Hepatocyte (in vitro differentiated cells): Measurements from ENCODE around the gene ENPP7. TPM values are rescaled to one million over a fixed set of nuclear protein-coding genes. Genes with fewer than 3 reads are reported as not detected.

ENCODE experiments used
- DNase-seq: peaks from one replicate; pipeline ENCODE4 v3.0.0-alpha.2; 2016; ENCODE audit warnings: low spot score
- H2AFZ ChIP-seq: fragments of 200-600 bp; sonication (generic); 2 replicates; pipeline ENCODE4 v1.6.0; 2016; ENCODE audit warnings: antibody characterized with exemption, mild to moderate bottlenecking
- H3K27ac ChIP-seq: fragments of 200-600 bp; sonication (generic); 2 replicates; pipeline ENCODE4 v1.5.1; 2016; ENCODE audit warnings: mild to moderate bottlenecking
- H3K27me3 ChIP-seq: fragments of 200-600 bp; sonication (generic); 2 replicates; pipeline ENCODE4 v1.6.1; 2016
- H3K36me3 ChIP-seq: fragments of 200-600 bp; sonication (generic); replicated peaks from 2 replicates; pipeline ENCODE4 v1.5.1; 2016; ENCODE audit warnings: low read depth; ENCODE audit not compliant: insufficient read depth
- H3K4me1 ChIP-seq: fragments of 200-600 bp; sonication (generic); 2 replicates; pipeline ENCODE4 v1.5.1; 2016; ENCODE audit warnings: mild to moderate bottlenecking, moderate library complexity; ENCODE audit not compliant: insufficient read depth
- H3K4me2 ChIP-seq: fragments of 200-600 bp; sonication (generic); 2 replicates; pipeline ENCODE4 v1.6.0; 2016
- H3K4me3 ChIP-seq: fragments of 200-600 bp; sonication (generic); 2 replicates; pipeline ENCODE4 v1.5.1; 2016; ENCODE audit warnings: mild to moderate bottlenecking
- H3K79me2 ChIP-seq: fragments of 200-600 bp; sonication (generic); 2 replicates; pipeline ENCODE4 v1.6.0; 2017; ENCODE audit warnings: mild to moderate bottlenecking
- H3K9me2 ChIP-seq: fragments of 200-600 bp; sonication (generic); replicated peaks from 2 replicates; pipeline ENCODE4 v1.6.0; 2017; ENCODE audit warnings: mild to moderate bottlenecking; ENCODE audit not compliant: insufficient read depth
- H3K9me3 ChIP-seq: fragments of 200-600 bp; sonication (generic); 2 replicates; pipeline ENCODE4 v1.5.1; 2016; ENCODE audit warnings: low read depth, mild to moderate bottlenecking
- H4K20me1 ChIP-seq: fragments of 200-600 bp; sonication (generic); 2 replicates; pipeline ENCODE4 v1.6.0; 2016; ENCODE audit warnings: mild to moderate bottlenecking; ENCODE audit not compliant: insufficient read depth, poor library complexity, severe bottlenecking
- EZH2 ChIP-seq: fragments of 200-600 bp; sonication (generic); IDR thresholded peaks from 2 replicates; pipeline ENCODE4 v1.6.1; 2016; ENCODE audit warnings: antibody characterized with exemption, mild to moderate bottlenecking, borderline replicate concordance
- EZH2phosphoT487 ChIP-seq: fragments of 200-600 bp; sonication (generic); IDR thresholded peaks from one replicate; pipeline ENCODE4 v1.6.1; 2018; ENCODE audit warnings: antibody characterized with exemption, mild to moderate bottlenecking, low read depth, moderate library complexity; ENCODE audit not compliant: unreplicated experiment, severe bottlenecking
- WGBS: methylation state at CpG from one replicate; pipeline ENCODE4 v1.1.6; 2016; ENCODE audit warnings: low lambda C conversion rate; ENCODE audit errors: missing lambda C conversion rate; 5-methylcytosine and 5-hydroxymethylcytosine counted together
- polyA plus RNA-seq: library from polyadenylated mRNA; unstranded; fragments of >200 nt; fragmentation: Nextera tagmentation; extraction: Ambion mirVana; gene quantifications from 2 replicates; pipeline ENCODE4 v1.2.1, GENCODE V29; 2016
- total RNA-seq: library from RNA; depleted of rRNA; stranded (reverse); fragments of >200 nt; gene quantifications from 2 replicates; pipeline ENCODE4 v1.2.3, GENCODE V29; 2014
- TF ChIP-seq, protein P1 (sequence below): fragments of 200-600 bp; sonication (generic); IDR thresholded peaks from 2 replicates; pipeline ENCODE4 v1.5.1; 2016; ENCODE audit warnings: antibody characterized with exemption, mild to moderate bottlenecking; ENCODE audit not compliant: poor library complexity

ENPP7 gene
- total and polyA plus RNA-seq, 2 experiments from 2014 or later = 22.2 to 30.2 TPM

DNA sequence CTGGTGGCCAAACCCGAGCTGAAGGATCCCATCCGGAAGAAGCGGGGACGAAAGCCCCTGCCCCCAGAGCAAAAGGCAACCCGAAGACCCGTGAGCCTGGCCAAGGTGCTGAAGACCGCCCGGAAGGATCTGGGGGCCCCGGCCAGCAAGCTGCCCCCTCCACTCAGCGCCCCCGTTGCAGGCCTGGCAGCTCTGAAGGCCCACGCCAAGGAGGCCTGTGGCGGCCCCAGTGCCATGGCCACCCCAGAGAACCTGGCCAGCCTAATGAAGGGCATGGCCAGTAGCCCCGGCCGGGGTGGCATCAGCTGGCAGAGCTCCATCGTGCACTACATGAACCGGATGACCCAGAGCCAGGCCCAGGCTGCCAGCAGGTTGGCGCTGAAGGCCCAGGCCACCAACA lies 53.1 kb downstream of the ENPP7 start:
- Histone ChIP-seq H3K27me3 (peaks cover 21% of the 10 kb centered on the region), H3K9me2 (no peaks in the 10 kb centered on the region), H3K4me3 (no peak overlapping the region), H3K79me2 (peaks cover 18% of the 10 kb centered on the region), H3K9me3 (no peaks in the 10 kb centered on the region), H4K20me1 (peaks cover 16% of the 10 kb centered on the region), H3K4me1 (peaks cover 11% of the 10 kb centered on the region), H3K36me3 (no peaks in the 10 kb centered on the region), H2AFZ (no peak overlapping the region), H3K27ac (no peak overlapping the region), H3K4me2 (no peak overlapping the region)
- no peak for DNase-seq
- TF ChIP-seq, protein P1, sequence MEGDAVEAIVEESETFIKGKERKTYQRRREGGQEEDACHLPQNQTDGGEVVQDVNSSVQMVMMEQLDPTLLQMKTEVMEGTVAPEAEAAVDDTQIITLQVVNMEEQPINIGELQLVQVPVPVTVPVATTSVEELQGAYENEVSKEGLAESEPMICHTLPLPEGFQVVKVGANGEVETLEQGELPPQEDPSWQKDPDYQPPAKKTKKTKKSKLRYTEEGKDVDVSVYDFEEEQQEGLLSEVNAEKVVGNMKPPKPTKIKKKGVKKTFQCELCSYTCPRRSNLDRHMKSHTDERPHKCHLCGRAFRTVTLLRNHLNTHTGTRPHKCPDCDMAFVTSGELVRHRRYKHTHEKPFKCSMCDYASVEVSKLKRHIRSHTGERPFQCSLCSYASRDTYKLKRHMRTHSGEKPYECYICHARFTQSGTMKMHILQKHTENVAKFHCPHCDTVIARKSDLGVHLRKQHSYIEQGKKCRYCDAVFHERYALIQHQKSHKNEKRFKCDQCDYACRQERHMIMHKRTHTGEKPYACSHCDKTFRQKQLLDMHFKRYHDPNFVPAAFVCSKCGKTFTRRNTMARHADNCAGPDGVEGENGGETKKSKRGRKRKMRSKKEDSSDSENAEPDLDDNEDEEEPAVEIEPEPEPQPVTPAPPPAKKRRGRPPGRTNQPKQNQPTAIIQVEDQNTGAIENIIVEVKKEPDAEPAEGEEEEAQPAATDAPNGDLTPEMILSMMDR = no peak
- TF ChIP-seq EZH2 (no peak), EZH2phosphoT487 (no peak)
- 98% methylated on average over 18 of the region's 18 CpGs for WGBS

DNA sequence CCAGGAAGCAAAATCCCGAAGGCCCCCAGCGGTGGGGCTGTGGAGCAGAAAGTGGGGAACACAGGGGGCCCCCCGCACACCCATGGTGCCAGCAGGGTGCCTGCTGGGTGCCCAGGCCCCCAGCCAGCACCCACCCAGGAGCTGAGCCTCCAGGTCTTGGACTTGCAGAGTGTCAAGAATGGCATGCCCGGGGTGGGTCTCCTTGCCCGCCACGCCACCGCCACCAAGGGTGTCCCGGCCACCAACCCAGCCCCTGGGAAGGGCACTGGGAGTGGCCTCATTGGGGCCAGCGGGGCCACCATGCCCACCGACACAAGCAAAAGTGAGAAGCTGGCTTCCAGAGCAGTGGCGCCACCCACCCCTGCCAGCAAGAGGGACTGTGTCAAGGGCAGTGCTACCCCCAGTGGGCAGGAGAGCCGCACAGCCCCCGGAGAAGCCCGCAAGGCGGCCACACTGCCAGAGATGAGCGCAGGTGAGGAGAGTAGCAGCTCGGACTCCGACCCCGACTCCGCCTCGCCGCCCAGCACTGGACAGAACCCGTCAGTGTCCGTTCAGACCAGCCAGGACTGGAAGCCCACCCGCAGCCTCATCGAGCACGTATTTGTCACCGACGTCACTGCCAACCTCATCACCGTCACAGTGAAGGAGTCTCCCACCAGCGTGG lies 53.7 kb downstream of the ENPP7 start:
- Histone ChIP-seq H3K9me3 (no peaks in the 10 kb centered on the region), H3K27me3 (peaks cover 27% of the 10 kb centered on the region)
- 95% methylated on average over 26 of the region's 31 CpGs for WGBS

GRCh38 chr17:79785017-79785899 lies 54.5 kb downstream of the ENPP7 start:
- no peak overlapping the region for H3K27ac ChIP-seq
- H3K4me3 ChIP-seq = no peak overlapping the region
- H3K9me2 ChIP-seq = no peaks in the 10 kb centered on the region
- peaks cover 9% of the 10 kb centered on the region for H3K4me1 ChIP-seq
- no peak for DNase-seq
- H3K4me2 ChIP-seq = no peak overlapping the region
- H3K27me3 ChIP-seq = peaks cover 35% of the 10 kb centered on the region
- no peaks in the 10 kb centered on the region for H3K36me3 ChIP-seq
- no peaks in the 10 kb centered on the region for H3K9me3 ChIP-seq
- 98% methylated on average over 17 of the region's 17 CpGs for WGBS
- TF ChIP-seq EZH2 (no peak), EZH2phosphoT487 (no peak)
- no peak overlapping the region for H2AFZ ChIP-seq
- peaks cover 2% of the 10 kb centered on the region for H4K20me1 ChIP-seq
- peaks cover 4% of the 10 kb centered on the region for H3K79me2 ChIP-seq

More for the DNA sequence above, 53.7 kb downstream of the ENPP7 start:
- Histone ChIP-seq H3K4me1 (peaks cover 8% of the 10 kb centered on the region), H4K20me1 (peaks cover 10% of the 10 kb centered on the region), H3K27ac (no peak overlapping the region), H2AFZ (no peak overlapping the region), H3K4me3 (no peak overlapping the region), H3K9me2 (no peaks in the 10 kb centered on the region), H3K4me2 (no peak overlapping the region), H3K79me2 (peaks cover 12% of the 10 kb centered on the region), H3K36me3 (no peaks in the 10 kb centered on the region)
- no peak for DNase-seq
- TF ChIP-seq EZH2 (no peak), EZH2phosphoT487 (no peak)
- TF ChIP-seq, protein P1 = no peak
